Measurements from ENCODE around the gene PPIL4. TPM values are rescaled to one million over a fixed set of nuclear protein-coding genes. Genes with fewer than 3 reads are reported as not detected.

PPIL4 gene
- total and polyA plus RNA-seq, 3 donors from 2014 or later = 13.9 to 39.4 (median 36.0) TPM

GRCh38 chr6:149480502-149481280 lies 65.2 kb downstream of the PPIL4 start:
- Histone ChIP-seq H3K4me3 (no peak overlapping the region), H3K36me3 (ENCODE audit: low read depth, missing control alignments) (no peaks in the 10 kb centered on the region), H3K27ac (no peak overlapping the region), H3K4me1 (no peaks in the 10 kb centered on the region), H3K27me3 (no peaks in the 10 kb centered on the region), H3K9me3 (no peaks in the 10 kb centered on the region)
- 88 to 92% methylated on average over 18 of the region's 18 CpGs for WGBS, 2 donors
- intact Hi-C loops (cut with DNase I; ENCODE audit: low total_unique reads) = no loop called here
- DNase-seq = no peak
- TF ChIP-seq POLR2A (IDR thresholded peaks at IDR 0.05) (no peak), CTCF (IDR thresholded peaks at IDR 0.05) (no peak)

- Histone ChIP-seq H3K27me3 (no peaks in the 10 kb centered on the region), H3K4me1 (no peaks in the 10 kb centered on the region), H3K9me3 (no peaks in the 10 kb centered on the region), H3K36me3 (ENCODE audit: low read depth, missing control alignments) (no peaks in the 10 kb centered on the region), H3K4me3 (no peak overlapping the region), H3K27ac (no peak overlapping the region)
- DNase-seq = no peak
- no peak for TF ChIP-seq POLR2A (IDR thresholded peaks at IDR 0.05)
- TF ChIP-seq CTCF (IDR thresholded peaks at IDR 0.05) = no peak
- intact Hi-C loops (cut with DNase I; ENCODE audit: low total_unique reads) = no loop called here
- WGBS, 2 donors = 91 to 100% methylated on average over 5 of the region's 5 CpGs
These were observed 67.1 kb downstream of the PPIL4 start for GRCh38 chr6:149478631-149479314.

- DNase-seq = no peak
- 89 to 93% methylated on average over 5 of the region's 5 CpGs for WGBS, 2 donors
- Histone ChIP-seq H3K4me3 (no peak overlapping the region), H3K27ac (no peak overlapping the region), H3K4me1 (no peaks in the 10 kb centered on the region), H3K27me3 (no peaks in the 10 kb centered on the region), H3K36me3 (ENCODE audit: low read depth, missing control alignments) (no peaks in the 10 kb centered on the region), H3K9me3 (no peaks in the 10 kb centered on the region)
- intact Hi-C loops (cut with DNase I; ENCODE audit: low total_unique reads) = no loop called here
- TF ChIP-seq CTCF (IDR thresholded peaks at IDR 0.05) = no peak
- TF ChIP-seq POLR2A (IDR thresholded peaks at IDR 0.05) = no peak
These were observed 68.3 kb downstream of the PPIL4 start for GRCh38 chr6:149477544-149477943.

- Histone ChIP-seq H3K36me3 (ENCODE audit: low read depth, missing control alignments) (no peaks in the 10 kb centered on the region), H3K4me1 (no peaks in the 10 kb centered on the region), H3K27me3 (no peaks in the 10 kb centered on the region), H3K27ac (no peak overlapping the region), H3K4me3 (no peak overlapping the region), H3K9me3 (no peaks in the 10 kb centered on the region)
- WGBS, 2 donors = 75 to 79% methylated on average over 6 of the region's 6 CpGs
- no peak for DNase-seq
- intact Hi-C loops (cut with DNase I; ENCODE audit: low total_unique reads) = no loop called here
- TF ChIP-seq POLR2A (IDR thresholded peaks at IDR 0.05) (no peak), CTCF (IDR thresholded peaks at IDR 0.05) (no peak)
These were observed 68.9 kb downstream of the PPIL4 start for GRCh38 chr6:149476789-149477455.

Measured in testis (tissue), 3 donors.